Endothelial cell (in vitro differentiated cells): Measurements from ENCODE around the gene AGT. TPM values are rescaled to one million over a fixed set of nuclear protein-coding genes. Genes with fewer than 3 reads are reported as not detected.
"Not testable (repeated sequence)": the region's sequence is repeated elsewhere in the genome, so short reads cannot be mapped to it uniquely, and the experiment has no call there.

Experiments
- DNase-seq: peaks from one replicate; pipeline ENCODE4 v3.0.0; 2021; ENCODE audit warnings: low spot score
- H3K27ac Mint-ChIP-seq: one replicate; pipeline ENCODE4 v1.8.0; 2021; ENCODE audit warnings: mixed read lengths, inconsistent platforms; ENCODE audit not compliant: unreplicated experiment
- H3K27me3 Mint-ChIP-seq: one replicate; pipeline ENCODE4 v1.8.0; 2021; ENCODE audit warnings: mild to moderate bottlenecking, moderate library complexity, mixed read lengths, inconsistent platforms; ENCODE audit not compliant: unreplicated experiment
- H3K36me3 Mint-ChIP-seq: one replicate; pipeline ENCODE4 v1.8.0; 2021; ENCODE audit warnings: mild to moderate bottlenecking, low read depth, mixed read lengths, inconsistent platforms; ENCODE audit not compliant: unreplicated experiment
- H3K4me1 Mint-ChIP-seq: one replicate; pipeline ENCODE4 v1.8.0; 2021; ENCODE audit warnings: mild to moderate bottlenecking, mixed read lengths, inconsistent platforms; ENCODE audit not compliant: unreplicated experiment
- H3K4me3 Mint-ChIP-seq: one replicate; pipeline ENCODE4 v1.8.0; 2021; ENCODE audit warnings: mild to moderate bottlenecking, mixed read lengths, inconsistent platforms; ENCODE audit not compliant: unreplicated experiment
- H3K9me3 Mint-ChIP-seq: one replicate; pipeline ENCODE4 v1.8.0; 2021; ENCODE audit warnings: mixed read lengths, inconsistent platforms; ENCODE audit not compliant: unreplicated experiment
- CTCF ChIP-seq: fragments of 200-600 bp; sonication (generic); IDR thresholded peaks from one replicate; pipeline ENCODE4 v1.5.0; 2021; ENCODE audit warnings: antibody characterized with exemption; ENCODE audit not compliant: unreplicated experiment
- total RNA-seq: library from RNA; stranded (reverse); fragmentation: NEBNext Ultra II Directional; extraction: Animal tissue kit (Norgen Biotek cat#: 25700); gene quantifications from one replicate; pipeline ENCODE4 v1.2.1, GENCODE V29; 2021; ENCODE audit not compliant: unreplicated experiment

Gene AGT
- total RNA-seq, 1 donor from 2014 or later, result not detected

GRCh38 chr1:230730977-230731376 lies 17.1 kb upstream of the AGT start:
- H3K27me3 Mint-ChIP-seq, result peaks cover 2% of the 10 kb centered on the region
- no peaks in the 10 kb centered on the region for H3K36me3 Mint-ChIP-seq

GRCh38 chr1:230728710-230729392 lies 14.9 kb upstream of the AGT start:
- Mint-ChIP-seq H3K4me3 (no peak overlapping the region), H3K27me3 (peaks cover 2% of the 10 kb centered on the region), H3K4me1 (no peaks in the 10 kb centered on the region), H3K9me3 (no peaks in the 10 kb centered on the region), H3K36me3 (no peaks in the 10 kb centered on the region), H3K27ac (no peak overlapping the region)
- DNase-seq, result no peak
- no peak for TF ChIP-seq CTCF

More at GRCh38 chr1:230730977-230731376, 17.1 kb upstream of the AGT start:
- Mint-ChIP-seq H3K27ac (no peak overlapping the region), H3K9me3 (no peaks in the 10 kb centered on the region), H3K4me1 (no peaks in the 10 kb centered on the region), H3K4me3 (no peak overlapping the region)
- DNase-seq, result no peak
- TF ChIP-seq CTCF, result no peak

- no peak overlapping the region for H3K27ac Mint-ChIP-seq
These were observed 11.5 kb upstream of the AGT start for GRCh38 chr1:230725256-230726012.

GRCh38 chr1:230721849-230722522 lies 8.1 kb upstream of the AGT start:
- not testable (repeated sequence) for H3K9me3 Mint-ChIP-seq, H3K4me3 Mint-ChIP-seq, DNase-seq, H3K27me3 Mint-ChIP-seq, H3K27ac Mint-ChIP-seq, H3K36me3 Mint-ChIP-seq, H3K4me1 Mint-ChIP-seq

More at GRCh38 chr1:230725256-230726012, 11.5 kb upstream of the AGT start:
- H3K4me3 Mint-ChIP-seq, result no peak overlapping the region
- H3K9me3 Mint-ChIP-seq, result peaks cover 6% of the 10 kb centered on the region
- no peaks in the 10 kb centered on the region for H3K4me1 Mint-ChIP-seq
- no peak for TF ChIP-seq CTCF
- no peaks in the 10 kb centered on the region for H3K36me3 Mint-ChIP-seq
- peaks cover under 1% of the 10 kb centered on the region for H3K27me3 Mint-ChIP-seq
- DNase-seq, result no peak

GRCh38 chr1:230717251-230717650 lies 3.3 kb upstream of the AGT start:
- peaks cover 2% of the 10 kb centered on the region for H3K4me1 Mint-ChIP-seq
- peaks cover 6% of the 10 kb centered on the region for H3K27me3 Mint-ChIP-seq
- peaks cover 6% of the 10 kb centered on the region for H3K9me3 Mint-ChIP-seq
- DNase-seq, result no peak
- no peak overlapping the region for H3K4me3 Mint-ChIP-seq
- H3K27ac Mint-ChIP-seq, result no peak overlapping the region
- H3K36me3 Mint-ChIP-seq, result no peaks in the 10 kb centered on the region
- no peak for TF ChIP-seq CTCF

- not testable (repeated sequence) for H3K27me3 Mint-ChIP-seq, H3K27ac Mint-ChIP-seq, H3K4me3 Mint-ChIP-seq, H3K9me3 Mint-ChIP-seq, H3K36me3 Mint-ChIP-seq, DNase-seq, H3K4me1 Mint-ChIP-seq
These were observed 2.5 kb upstream of the AGT start for GRCh38 chr1:230716453-230716852.
